NCI-H1694 (cell line): ENCODE results near the gene REV1.
"Not testable (repeated sequence)": the region's sequence is repeated elsewhere in the genome, so short reads cannot be mapped to it uniquely, and the experiment has no call there.

ENCODE experiments used
- DNase-seq: peaks from one replicate; lab custom pipeline; 2025; lab: John Stamatoyannopoulos, UW

The REV1 gene

GRCh38 chr2:99403084-99403483 lies 86.7 kb downstream of the REV1 start:
- no peak for DNase-seq

- DNase-seq, result no peak
Observed at GRCh38 chr2:99401841-99402240, 88.0 kb downstream of the REV1 start.

GRCh38 chr2:99399795-99400194 lies 90.0 kb downstream of the REV1 start:
- DNase-seq, result no peak

GRCh38 chr2:99399063-99399462 lies 90.8 kb downstream of the REV1 start:
- DNase-seq, result no peak

- no peak for DNase-seq
Observed at GRCh38 chr2:99398303-99398702, 91.5 kb downstream of the REV1 start.

- no peak for DNase-seq
Observed at GRCh38 chr2:99397266-99397920, 92.4 kb downstream of the REV1 start.

GRCh38 chr2:99395589-99396130 lies 94.2 kb downstream of the REV1 start:
- no peak for DNase-seq

- DNase-seq, result no peak
Observed at GRCh38 chr2:99389946-99390345, 99.9 kb downstream of the REV1 start.

GRCh38 chr2:99389371-99389770 lies 100.4 kb downstream of the REV1 start:
- no peak for DNase-seq

GRCh38 chr2:99388892-99389291 lies 100.9 kb downstream of the REV1 start:
- DNase-seq, result no peak

- no peak for DNase-seq
Observed at GRCh38 chr2:99386011-99386410, 103.8 kb downstream of the REV1 start.

GRCh38 chr2:99382143-99382542 lies 107.7 kb downstream of the REV1 start:
- DNase-seq, result no peak

GRCh38 chr2:99380376-99381010 lies 109.3 kb downstream of the REV1 start:
- DNase-seq, result no peak

GRCh38 chr2:99377879-99378278 lies 111.9 kb downstream of the REV1 start:
- DNase-seq, result no peak

- no peak for DNase-seq
Observed at GRCh38 chr2:99376254-99376864, 113.5 kb downstream of the REV1 start.

- DNase-seq, result no peak
Observed at GRCh38 chr2:99374747-99375146, 115.1 kb downstream of the REV1 start.

- DNase-seq, result no peak
Observed at GRCh38 chr2:99373144-99373543, 116.7 kb downstream of the REV1 start.

- not testable (repeated sequence) for DNase-seq
Observed at GRCh38 chr2:99368854-99369253, 121.0 kb downstream of the REV1 start.

GRCh38 chr2:99365661-99366060 lies 124.2 kb downstream of the REV1 start:
- DNase-seq, result no peak

GRCh38 chr2:99356853-99357252 lies 133.0 kb downstream of the REV1 start:
- DNase-seq, result no peak

- not testable (repeated sequence) for DNase-seq
Observed at GRCh38 chr2:99354825-99355224, 135.0 kb downstream of the REV1 start.

- no peak for DNase-seq
Observed at GRCh38 chr2:99354070-99354469, 135.7 kb downstream of the REV1 start.
